Kidney tubule cell (primary cell): Measurements from ENCODE around the gene FGA.

Experiments used
- DNase-seq: peaks from one replicate; pipeline ENCODE4 v3.0.0-alpha.2; 2018; ENCODE audit warnings: low spot score

Gene FGA

GRCh38 chr4:154578919-154579318 lies 11.6 kb downstream of the FGA start:
- no peak for DNase-seq

GRCh38 chr4:154577324-154577723 lies 13.2 kb downstream of the FGA start:
- DNase-seq = no peak

GRCh38 chr4:154574311-154574710 lies 16.2 kb downstream of the FGA start:
- no peak for DNase-seq

GRCh38 chr4:154573190-154573870 lies 17.2 kb downstream of the FGA start:
- DNase-seq = no peak

- no peak for DNase-seq
These were observed 21.0 kb downstream of the FGA start for GRCh38 chr4:154569584-154569983.

GRCh38 chr4:154569028-154569427 lies 21.5 kb downstream of the FGA start:
- DNase-seq = no peak

- peak; percentile 41 for DNase-seq
These were observed 23.8 kb downstream of the FGA start for GRCh38 chr4:154566639-154567204.

GRCh38 chr4:154565704-154566103 lies 24.8 kb downstream of the FGA start:
- DNase-seq = no peak

- no peak for DNase-seq
These were observed 26.2 kb downstream of the FGA start for GRCh38 chr4:154564311-154564710.

GRCh38 chr4:154562697-154563254 lies 27.8 kb downstream of the FGA start, which contains the start of gene FGB:
Gene FGB, plus strand, starts transcription at chr4:154563011. Its CDS starts 8 bp downstream, at chr4:154563019.
- DNase-seq = peak; percentile 10

- DNase-seq = peak; percentile 65
These were observed 29.7 kb downstream of the FGA start for GRCh38 chr4:154560824-154561231.

GRCh38 chr4:154560419-154560801 lies 30.1 kb downstream of the FGA start:
- DNase-seq = no peak

GRCh38 chr4:154559494-154560418 lies 30.8 kb downstream of the FGA start:
- peak; percentile 67 for DNase-seq

GRCh38 chr4:154559141-154559493 lies 31.4 kb downstream of the FGA start:
- DNase-seq = no peak

- peak; percentile 84 for DNase-seq
These were observed 38.5 kb downstream of the FGA start for GRCh38 chr4:154551872-154552686.

- DNase-seq = peak; percentile 95
These were observed 40.4 kb downstream of the FGA start, which contains the start of gene PLRG1 for GRCh38 chr4:154549894-154550790. Gene PLRG1, minus strand, starts transcription at chr4:154550400. Its CDS starts 92 bp downstream, at chr4:154550308.

- DNase-seq = no peak
These were observed 44.9 kb downstream of the FGA start for GRCh38 chr4:154545689-154546088.

GRCh38 chr4:154542271-154542879 lies 48.2 kb downstream of the FGA start:
- DNase-seq = no peak
